ENCODE results near the gene KLHDC8A. TPM values are rescaled to one million over a fixed set of nuclear protein-coding genes. Genes with fewer than 3 reads are reported as not detected.

KLHDC8A gene
- total RNA-seq, 1 donor from 2014 or later, result 0.78 TPM

DNA sequence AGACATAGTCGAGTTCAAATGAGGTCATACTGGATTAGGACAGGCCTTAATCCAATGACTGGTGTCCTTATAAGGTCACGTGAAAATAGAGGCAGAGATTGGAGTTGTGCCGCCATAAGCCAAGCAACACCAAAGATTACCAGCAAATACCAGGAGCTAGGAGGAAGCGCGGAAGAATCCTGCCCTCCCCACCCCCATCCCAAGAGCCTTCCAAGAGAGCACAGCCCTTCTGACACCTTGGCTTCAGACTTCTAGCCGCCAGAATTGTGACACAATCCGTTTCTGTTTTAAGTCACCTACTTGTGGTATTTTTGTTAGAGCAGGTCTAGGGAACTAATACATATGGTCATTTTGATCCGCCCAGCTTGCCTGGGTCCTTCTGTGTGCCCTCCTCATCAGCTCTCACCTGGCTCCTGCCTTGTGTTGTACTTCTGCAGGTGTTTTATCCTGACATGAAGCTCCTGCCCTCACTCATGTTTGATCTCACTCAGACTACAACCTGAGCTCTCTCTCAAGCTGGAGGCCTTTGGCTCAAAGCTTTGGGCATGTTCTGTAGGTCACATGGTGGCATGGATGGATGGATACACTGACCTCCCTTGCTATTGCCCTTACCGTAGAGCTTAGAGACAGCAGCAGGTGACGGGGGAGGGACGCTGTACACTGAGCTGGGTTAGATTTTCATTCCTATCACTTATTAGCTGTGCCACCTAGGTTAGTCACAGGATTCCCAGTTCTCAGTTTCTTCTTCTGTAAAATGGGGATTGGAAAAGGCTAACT lies 24.5 kb downstream of the KLHDC8A start:
- TF ChIP-seq, protein P1, sequence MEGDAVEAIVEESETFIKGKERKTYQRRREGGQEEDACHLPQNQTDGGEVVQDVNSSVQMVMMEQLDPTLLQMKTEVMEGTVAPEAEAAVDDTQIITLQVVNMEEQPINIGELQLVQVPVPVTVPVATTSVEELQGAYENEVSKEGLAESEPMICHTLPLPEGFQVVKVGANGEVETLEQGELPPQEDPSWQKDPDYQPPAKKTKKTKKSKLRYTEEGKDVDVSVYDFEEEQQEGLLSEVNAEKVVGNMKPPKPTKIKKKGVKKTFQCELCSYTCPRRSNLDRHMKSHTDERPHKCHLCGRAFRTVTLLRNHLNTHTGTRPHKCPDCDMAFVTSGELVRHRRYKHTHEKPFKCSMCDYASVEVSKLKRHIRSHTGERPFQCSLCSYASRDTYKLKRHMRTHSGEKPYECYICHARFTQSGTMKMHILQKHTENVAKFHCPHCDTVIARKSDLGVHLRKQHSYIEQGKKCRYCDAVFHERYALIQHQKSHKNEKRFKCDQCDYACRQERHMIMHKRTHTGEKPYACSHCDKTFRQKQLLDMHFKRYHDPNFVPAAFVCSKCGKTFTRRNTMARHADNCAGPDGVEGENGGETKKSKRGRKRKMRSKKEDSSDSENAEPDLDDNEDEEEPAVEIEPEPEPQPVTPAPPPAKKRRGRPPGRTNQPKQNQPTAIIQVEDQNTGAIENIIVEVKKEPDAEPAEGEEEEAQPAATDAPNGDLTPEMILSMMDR (IDR thresholded peaks at IDR 0.05), result no peak
- intact Hi-C loops (cut with DNase I), result no loop called here
- H3K27me3 ChIP-seq, result no peaks in the 10 kb centered on the region
- H3K4me1 ChIP-seq, result no peaks in the 10 kb centered on the region
- no peak overlapping the region for H3K27ac ChIP-seq
- DNase-seq, result no peak
- no peak for ATAC-seq
- no peaks in the 10 kb centered on the region for H3K36me3 ChIP-seq
- no peaks in the 10 kb centered on the region for H3K9me3 ChIP-seq
- no peak overlapping the region for H3K4me3 ChIP-seq

DNA sequence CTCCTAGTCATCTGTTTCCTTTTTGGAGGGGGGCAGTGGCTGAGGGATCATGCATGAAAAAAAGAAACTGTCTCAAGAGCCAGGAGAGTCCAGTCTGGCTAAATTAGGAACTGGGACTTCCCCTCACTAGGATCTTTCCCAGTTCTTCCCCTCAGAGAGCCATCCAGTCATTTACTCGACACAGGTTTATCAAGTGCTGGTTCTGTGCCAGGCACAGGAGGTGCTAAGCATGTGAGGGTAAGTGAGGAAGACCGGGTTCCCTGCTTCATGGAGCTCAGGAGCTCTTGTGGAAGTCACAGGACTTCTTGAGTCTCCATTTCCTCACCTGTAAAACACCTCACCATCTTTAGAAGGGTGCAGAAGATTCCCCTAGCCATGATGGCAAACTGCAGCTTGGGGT lies 26.6 kb downstream of the KLHDC8A start:
- Histone ChIP-seq H3K27ac (no peak overlapping the region), H3K27me3 (no peaks in the 10 kb centered on the region), H3K9me3 (no peaks in the 10 kb centered on the region), H3K36me3 (no peaks in the 10 kb centered on the region), H3K4me1 (peaks cover 3% of the 10 kb centered on the region), H3K4me3 (no peak overlapping the region)
- ATAC-seq (no peak), DNase-seq (no peak)
- TF ChIP-seq, protein P1 (IDR thresholded peaks at IDR 0.05), result no peak
- intact Hi-C loops (cut with DNase I), result no loop called here

DNA sequence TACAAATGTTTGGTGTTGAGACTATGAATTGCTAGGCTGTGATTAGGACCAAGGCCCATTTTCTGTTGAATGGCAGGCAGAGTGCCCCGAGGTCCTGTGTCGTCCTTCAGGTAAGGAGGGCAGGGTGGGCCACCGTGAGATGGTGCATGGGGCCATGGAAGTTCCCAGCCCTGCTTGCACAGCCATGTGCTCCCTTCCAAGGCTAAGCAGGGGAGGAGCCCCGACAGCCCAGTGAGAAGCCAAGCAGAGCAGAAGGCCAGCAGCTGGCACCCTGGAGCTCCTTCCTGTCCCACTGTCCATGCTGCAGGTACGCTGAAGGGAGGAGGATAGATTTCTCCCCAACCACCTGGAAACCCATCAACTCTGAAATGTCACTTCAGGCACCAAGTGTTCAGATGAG lies 27.0 kb downstream of the KLHDC8A start:
- DNase-seq (no peak), ATAC-seq (no peak)
- TF ChIP-seq, protein P1 (IDR thresholded peaks at IDR 0.05), result no peak
- no peak overlapping the region for H3K4me3 ChIP-seq
- H3K27me3 ChIP-seq, result no peaks in the 10 kb centered on the region
- no peaks in the 10 kb centered on the region for H3K9me3 ChIP-seq
- H3K4me1 ChIP-seq, result peaks cover 8% of the 10 kb centered on the region
- no peak overlapping the region for H3K27ac ChIP-seq
- no peaks in the 10 kb centered on the region for H3K36me3 ChIP-seq
- intact Hi-C loops (cut with DNase I), result no loop called here

DNA sequence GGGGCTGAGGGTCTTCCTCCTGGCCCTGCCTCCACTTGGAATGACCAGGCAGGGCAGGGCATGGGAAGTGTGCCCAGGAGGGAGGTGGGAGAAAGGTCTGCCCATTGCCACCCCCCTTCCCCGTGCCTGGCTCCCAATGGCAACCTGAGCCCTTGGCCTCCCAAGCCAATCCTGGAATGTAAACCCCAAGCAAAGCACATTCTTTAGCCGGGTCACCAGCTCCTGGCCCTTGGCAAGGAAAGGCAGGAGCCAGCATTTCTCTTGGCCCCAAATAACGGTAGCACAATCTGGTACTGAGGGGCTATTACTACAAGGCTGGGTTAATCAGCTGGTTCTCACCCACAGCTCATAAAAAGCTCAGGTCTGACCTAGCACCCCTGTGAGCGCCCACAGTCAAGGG lies 28.2 kb downstream of the KLHDC8A start:
- H3K9me3 ChIP-seq, result no peaks in the 10 kb centered on the region
- TF ChIP-seq, protein P1 (IDR thresholded peaks at IDR 0.05), result no peak
- H3K36me3 ChIP-seq, result no peaks in the 10 kb centered on the region
- no peak overlapping the region for H3K4me3 ChIP-seq
- H3K4me1 ChIP-seq, result peaks cover 10% of the 10 kb centered on the region
- intact Hi-C loops (cut with DNase I), result no loop called here
- H3K27me3 ChIP-seq, result no peaks in the 10 kb centered on the region
- DNase-seq (no peak), ATAC-seq (no peak)
- H3K27ac ChIP-seq, result no peak overlapping the region

DNA sequence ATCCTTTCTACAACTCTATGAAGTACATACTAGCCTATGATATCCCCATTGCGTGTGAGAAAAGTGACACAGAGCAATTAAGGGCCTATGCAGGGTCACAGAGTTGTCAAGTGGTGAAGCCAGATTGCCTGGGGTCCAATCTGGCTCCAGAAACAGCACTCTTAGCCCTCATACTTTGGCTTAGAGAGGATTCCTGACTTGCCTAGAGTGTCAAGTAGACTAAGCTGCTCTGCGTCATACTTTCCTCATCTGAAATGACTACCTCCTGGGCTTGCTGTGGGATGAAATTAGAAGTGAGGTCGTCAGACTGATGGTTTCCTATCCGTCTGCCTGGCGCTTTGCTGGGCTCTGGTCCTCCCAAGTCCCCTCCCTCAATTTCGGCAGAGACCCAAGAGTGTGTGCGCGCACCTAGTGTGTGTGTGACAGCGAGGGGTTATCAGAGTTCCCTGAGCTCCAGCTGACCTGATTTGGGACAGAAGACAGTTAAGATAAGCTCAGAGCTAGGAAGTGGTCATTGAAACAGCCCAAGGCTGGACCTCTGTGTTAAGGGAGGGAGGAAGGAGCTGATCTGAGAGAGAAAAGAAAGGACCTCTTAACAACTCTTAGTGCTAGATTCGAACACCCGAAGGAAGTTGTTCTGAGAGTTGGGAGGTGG lies 29.8 kb downstream of the KLHDC8A start:
- no peak overlapping the region for H3K4me3 ChIP-seq
- no peak overlapping the region for H3K27ac ChIP-seq
- intact Hi-C loops (cut with DNase I), result loop anchor here (2.0 kb wide), 1 partner anchor 54 kb away; no protein-coding TSS in a partner anchor
- DNase-seq (no peak), ATAC-seq (no peak)
- H3K36me3 ChIP-seq, result no peaks in the 10 kb centered on the region
- no peaks in the 10 kb centered on the region for H3K27me3 ChIP-seq
- TF ChIP-seq, protein P1 (IDR thresholded peaks at IDR 0.05), result no peak
- peaks cover 12% of the 10 kb centered on the region for H3K4me1 ChIP-seq
- H3K9me3 ChIP-seq, result no peaks in the 10 kb centered on the region
